Central memory CD4-positive, alpha-beta T cell (primary cell): ENCODE data around the gene GPLD1.

ENCODE experiments used
- DNase-seq: peaks from one replicate; pipeline ENCODE4 v3.0.0; 2022

The GPLD1 gene

GRCh38 chr6:24497254-24497970 is 8.0 kb upstream of the GPLD1 start:
- DNase-seq, result no peak

GRCh38 chr6:24494821-24495795 is 5.7 kb upstream of the GPLD1 start, which contains the start of gene ALDH5A1:
TSS of gene ALDH5A1 (plus strand) at chr6:24494969. CDS start at chr6:24494997, 28 bp downstream.
- peak; percentile 70 for DNase-seq

- no peak for DNase-seq
These were observed 4.8 kb upstream of the GPLD1 start for GRCh38 chr6:24493945-24494820.

GRCh38 chr6:24492475-24492874 is 3.1 kb upstream of the GPLD1 start:
- no peak for DNase-seq

- no peak for DNase-seq
These were observed 1.6 kb upstream of the GPLD1 start for GRCh38 chr6:24490948-24491347.

GRCh38 chr6:24489881-24490280 is 503 bp upstream of the GPLD1 start:
- DNase-seq, result no peak

GRCh38 chr6:24486065-24486464 is 3.3 kb downstream of the GPLD1 start:
- no peak for DNase-seq

- DNase-seq, result no peak
These were observed 4.6 kb downstream of the GPLD1 start for GRCh38 chr6:24484657-24485323.

GRCh38 chr6:24481449-24481848 is 7.9 kb downstream of the GPLD1 start:
- DNase-seq, result no peak

GRCh38 chr6:24480705-24481104 is 8.7 kb downstream of the GPLD1 start:
- no peak for DNase-seq

GRCh38 chr6:24478903-24479302 is 10.5 kb downstream of the GPLD1 start:
- no peak for DNase-seq

- no peak for DNase-seq
These were observed 12.3 kb downstream of the GPLD1 start for GRCh38 chr6:24477070-24477469.

GRCh38 chr6:24476631-24477030 is 12.7 kb downstream of the GPLD1 start:
- no peak for DNase-seq

GRCh38 chr6:24472181-24472580 is 17.2 kb downstream of the GPLD1 start:
- DNase-seq, result no peak

GRCh38 chr6:24469811-24470210 is 19.6 kb downstream of the GPLD1 start:
- no peak for DNase-seq

- no peak for DNase-seq
These were observed 24.9 kb downstream of the GPLD1 start for GRCh38 chr6:24464253-24465038.

- DNase-seq, result no peak
These were observed 28.4 kb downstream of the GPLD1 start for GRCh38 chr6:24460966-24461365.

- no peak for DNase-seq
These were observed 30.4 kb downstream of the GPLD1 start for GRCh38 chr6:24458941-24459340.

- no peak for DNase-seq
These were observed 31.2 kb downstream of the GPLD1 start for GRCh38 chr6:24458134-24458533.

- DNase-seq, result no peak
These were observed 34.3 kb downstream of the GPLD1 start for GRCh38 chr6:24455061-24455460.

GRCh38 chr6:24454452-24454851 is 34.9 kb downstream of the GPLD1 start:
- DNase-seq, result no peak
